Transverse colon (tissue), 3 donors: Measurements from ENCODE around the gene FOSB.

Experiments used
- EP300 ChIP-seq: sonication (generic); formaldehyde crosslinking; IDR thresholded peaks from one replicate; pipeline ENCODE4 v1.6.1; 2017; ENCODE audit warnings: antibody characterized with exemption, low read depth
- TF ChIP-seq, protein P1 (sequence below), 5 experiments: fragments of 200-600 bp in 3 of 5; fragments of 450-650 bp in 2 of 5; sonication (generic) in 3 of 5; IDR thresholded peaks; 1 replicate in 2 of 5; 2 replicates in 3 of 5; pipeline ENCODE4 v1.5.1; 2016 to 2017; ENCODE audit warnings: antibody characterized with exemption in 5 of 5, inconsistent platforms in 3 of 5, mild to moderate bottlenecking in 2 of 5, moderate library complexity in 1 of 5

GRCh38 chr19:45463241-45463640 is 4.6 kb upstream of the FOSB start:
- TF ChIP-seq, protein P1, sequence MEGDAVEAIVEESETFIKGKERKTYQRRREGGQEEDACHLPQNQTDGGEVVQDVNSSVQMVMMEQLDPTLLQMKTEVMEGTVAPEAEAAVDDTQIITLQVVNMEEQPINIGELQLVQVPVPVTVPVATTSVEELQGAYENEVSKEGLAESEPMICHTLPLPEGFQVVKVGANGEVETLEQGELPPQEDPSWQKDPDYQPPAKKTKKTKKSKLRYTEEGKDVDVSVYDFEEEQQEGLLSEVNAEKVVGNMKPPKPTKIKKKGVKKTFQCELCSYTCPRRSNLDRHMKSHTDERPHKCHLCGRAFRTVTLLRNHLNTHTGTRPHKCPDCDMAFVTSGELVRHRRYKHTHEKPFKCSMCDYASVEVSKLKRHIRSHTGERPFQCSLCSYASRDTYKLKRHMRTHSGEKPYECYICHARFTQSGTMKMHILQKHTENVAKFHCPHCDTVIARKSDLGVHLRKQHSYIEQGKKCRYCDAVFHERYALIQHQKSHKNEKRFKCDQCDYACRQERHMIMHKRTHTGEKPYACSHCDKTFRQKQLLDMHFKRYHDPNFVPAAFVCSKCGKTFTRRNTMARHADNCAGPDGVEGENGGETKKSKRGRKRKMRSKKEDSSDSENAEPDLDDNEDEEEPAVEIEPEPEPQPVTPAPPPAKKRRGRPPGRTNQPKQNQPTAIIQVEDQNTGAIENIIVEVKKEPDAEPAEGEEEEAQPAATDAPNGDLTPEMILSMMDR (IDR thresholded peaks at IDR 0.05): no peak
- TF ChIP-seq EP300: no peak
